ENCODE measurements around the gene SHB. TPM values are rescaled to one million over a fixed set of nuclear protein-coding genes. Genes with fewer than 3 reads are reported as not detected.

SHB gene
- total and polyA plus RNA-seq, 2 experiments from 2014 or later, result 20.8 to 48.3 TPM

DNA sequence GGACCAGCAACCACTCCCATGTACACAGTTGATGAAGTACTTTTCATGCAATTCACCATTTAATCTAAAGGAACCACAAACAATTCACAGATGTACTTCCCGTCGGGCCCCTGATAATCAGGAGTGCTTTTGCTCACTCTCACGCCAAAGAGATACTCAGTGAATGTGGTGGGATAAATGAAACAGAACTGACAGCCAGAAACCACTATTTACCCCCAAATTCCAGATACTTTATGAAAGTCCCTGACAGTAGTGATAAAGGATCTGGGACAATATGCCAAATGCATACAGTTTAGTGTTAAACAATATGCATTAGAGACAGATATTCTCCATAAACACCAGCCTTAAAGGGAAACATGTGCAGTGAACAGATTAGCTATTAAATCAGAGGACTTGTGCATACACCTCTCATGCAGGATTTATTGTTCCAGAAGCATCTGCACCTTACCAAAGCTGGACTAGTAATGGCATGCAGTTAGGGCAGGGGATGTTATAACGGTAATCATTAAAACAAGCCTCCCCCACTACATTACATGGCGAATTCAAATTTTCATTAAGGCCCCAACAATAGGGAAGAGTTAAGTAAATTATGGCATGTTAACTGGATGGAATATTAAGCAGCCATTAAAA, 91.1 kb downstream of the SHB start:
- no peaks in the 10 kb centered on the region for H3K36me3 ChIP-seq (replicated peaks; ENCODE audit: insufficient read depth, low read depth)
- no peak for TF ChIP-seq EZH2phosphoT487 (IDR thresholded peaks at IDR 0.05; ENCODE audit: low read depth, severe bottlenecking, unreplicated experiment)
- no peak for TF ChIP-seq EZH2 (IDR thresholded peaks at IDR 0.05; ENCODE audit: borderline replicate concordance)
- TF ChIP-seq, protein P1, sequence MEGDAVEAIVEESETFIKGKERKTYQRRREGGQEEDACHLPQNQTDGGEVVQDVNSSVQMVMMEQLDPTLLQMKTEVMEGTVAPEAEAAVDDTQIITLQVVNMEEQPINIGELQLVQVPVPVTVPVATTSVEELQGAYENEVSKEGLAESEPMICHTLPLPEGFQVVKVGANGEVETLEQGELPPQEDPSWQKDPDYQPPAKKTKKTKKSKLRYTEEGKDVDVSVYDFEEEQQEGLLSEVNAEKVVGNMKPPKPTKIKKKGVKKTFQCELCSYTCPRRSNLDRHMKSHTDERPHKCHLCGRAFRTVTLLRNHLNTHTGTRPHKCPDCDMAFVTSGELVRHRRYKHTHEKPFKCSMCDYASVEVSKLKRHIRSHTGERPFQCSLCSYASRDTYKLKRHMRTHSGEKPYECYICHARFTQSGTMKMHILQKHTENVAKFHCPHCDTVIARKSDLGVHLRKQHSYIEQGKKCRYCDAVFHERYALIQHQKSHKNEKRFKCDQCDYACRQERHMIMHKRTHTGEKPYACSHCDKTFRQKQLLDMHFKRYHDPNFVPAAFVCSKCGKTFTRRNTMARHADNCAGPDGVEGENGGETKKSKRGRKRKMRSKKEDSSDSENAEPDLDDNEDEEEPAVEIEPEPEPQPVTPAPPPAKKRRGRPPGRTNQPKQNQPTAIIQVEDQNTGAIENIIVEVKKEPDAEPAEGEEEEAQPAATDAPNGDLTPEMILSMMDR (IDR thresholded peaks at IDR 0.05; ENCODE audit: poor library complexity), result no peak
- H3K27me3 ChIP-seq, result no peaks in the 10 kb centered on the region
- peaks cover 39% of the 10 kb centered on the region for H3K79me2 ChIP-seq
- peak overlapping the region; percentile 57 for H3K27ac ChIP-seq
- H4K20me1 ChIP-seq (ENCODE audit: insufficient read depth, poor library complexity, severe bottlenecking), result no peaks in the 10 kb centered on the region
- no peak overlapping the region for H2AFZ ChIP-seq
- DNase-seq (ENCODE audit: low spot score), result no peak
- no peaks in the 10 kb centered on the region for H3K9me2 ChIP-seq (replicated peaks; ENCODE audit: insufficient read depth)
- H3K4me1 ChIP-seq (ENCODE audit: insufficient read depth), result peaks cover 24% of the 10 kb centered on the region
- H3K4me2 ChIP-seq, result no peak overlapping the region
- H3K4me3 ChIP-seq, result no peak overlapping the region
- no peaks in the 10 kb centered on the region for H3K9me3 ChIP-seq (ENCODE audit: low read depth)
- 69% methylated on average over 5 of the region's 5 CpGs for WGBS (ENCODE audit: low lambda C conversion rate, missing lambda C conversion rate)

DNA sequence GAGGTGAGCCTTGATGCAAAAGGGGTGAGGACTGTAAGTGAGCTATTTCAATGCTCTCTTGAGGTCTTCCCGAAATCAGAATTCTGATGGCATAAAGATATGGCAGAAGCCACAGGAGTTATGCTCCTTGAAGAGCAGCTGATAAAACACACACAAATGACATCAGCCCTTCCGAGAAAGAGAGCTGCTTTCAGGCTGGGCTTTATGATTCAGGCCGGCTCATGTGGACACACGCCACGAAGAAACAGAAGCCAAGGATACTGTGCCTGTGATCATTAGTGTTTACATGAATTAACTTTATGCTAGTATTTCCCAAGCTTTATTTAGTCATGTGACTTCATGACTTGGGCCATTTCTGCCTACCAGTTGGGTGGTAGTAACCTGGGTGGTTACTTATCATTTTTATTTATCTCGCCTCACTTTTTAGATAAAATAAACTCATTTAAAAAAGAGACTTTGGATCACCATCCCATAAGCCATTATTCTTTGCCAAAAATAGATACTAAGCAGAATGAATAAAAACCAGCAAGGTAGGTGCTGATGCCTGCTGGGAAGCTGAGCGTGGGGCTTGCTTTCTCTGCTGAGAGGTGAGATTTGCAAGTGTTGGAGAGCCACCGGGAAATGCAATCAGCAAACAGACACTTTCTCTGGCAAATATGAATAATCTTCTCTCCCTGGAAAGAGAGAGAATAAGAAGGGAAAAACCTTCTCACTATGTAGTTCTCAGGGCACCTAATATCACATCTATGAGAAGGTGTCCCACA, 92.1 kb downstream of the SHB start:
- H3K36me3 ChIP-seq (replicated peaks; ENCODE audit: insufficient read depth, low read depth), result no peaks in the 10 kb centered on the region
- TF ChIP-seq EZH2 (IDR thresholded peaks at IDR 0.05; ENCODE audit: borderline replicate concordance) (no peak), EZH2phosphoT487 (IDR thresholded peaks at IDR 0.05; ENCODE audit: low read depth, severe bottlenecking, unreplicated experiment) (no peak)
- TF ChIP-seq, protein P1 (IDR thresholded peaks at IDR 0.05; ENCODE audit: poor library complexity), result no peak
- H4K20me1 ChIP-seq (ENCODE audit: insufficient read depth, poor library complexity, severe bottlenecking), result no peaks in the 10 kb centered on the region
- no peak overlapping the region for H2AFZ ChIP-seq
- no peaks in the 10 kb centered on the region for H3K9me3 ChIP-seq (ENCODE audit: low read depth)
- WGBS (ENCODE audit: low lambda C conversion rate, missing lambda C conversion rate), result 72% methylated on average over 8 of the region's 8 CpGs
- peak; percentile 71 for DNase-seq (ENCODE audit: low spot score)
- no peak overlapping the region for H3K4me2 ChIP-seq
- H3K4me1 ChIP-seq (ENCODE audit: insufficient read depth), result peaks cover 33% of the 10 kb centered on the region
- no peak overlapping the region for H3K4me3 ChIP-seq
- no peaks in the 10 kb centered on the region for H3K27me3 ChIP-seq
- H3K9me2 ChIP-seq (replicated peaks; ENCODE audit: insufficient read depth), result no peaks in the 10 kb centered on the region
- peaks cover 35% of the 10 kb centered on the region for H3K79me2 ChIP-seq
- peak overlapping the region; percentile 75 for H3K27ac ChIP-seq

DNA sequence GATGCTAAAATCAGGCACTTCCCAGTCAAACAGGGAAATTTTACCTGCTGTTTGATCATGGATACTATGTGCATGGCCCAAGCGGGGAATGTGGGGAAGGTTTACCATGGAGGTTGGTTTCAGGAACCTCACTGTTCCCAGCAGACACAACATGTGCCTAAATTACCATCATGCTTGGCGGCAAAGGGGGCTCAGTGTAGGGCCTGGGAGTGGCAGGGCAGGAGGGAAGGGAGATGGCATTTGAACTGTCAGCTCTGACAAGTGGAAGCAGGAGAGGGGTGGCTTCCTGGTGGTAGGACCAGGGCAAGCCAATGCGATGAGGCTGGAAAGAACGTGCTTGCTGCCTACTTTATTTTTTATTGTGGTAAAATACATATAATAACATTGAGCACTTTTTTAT, 93.4 kb downstream of the SHB start:
- no peaks in the 10 kb centered on the region for H3K36me3 ChIP-seq (replicated peaks; ENCODE audit: insufficient read depth, low read depth)
- no peak for DNase-seq (ENCODE audit: low spot score)
- no peaks in the 10 kb centered on the region for H3K9me3 ChIP-seq (ENCODE audit: low read depth)
- H3K4me3 ChIP-seq, result no peak overlapping the region
- TF ChIP-seq, protein P1 (IDR thresholded peaks at IDR 0.05; ENCODE audit: poor library complexity), result no peak
- TF ChIP-seq EZH2 (IDR thresholded peaks at IDR 0.05; ENCODE audit: borderline replicate concordance) (no peak), EZH2phosphoT487 (IDR thresholded peaks at IDR 0.05; ENCODE audit: low read depth, severe bottlenecking, unreplicated experiment) (no peak)
- H3K9me2 ChIP-seq (replicated peaks; ENCODE audit: insufficient read depth), result no peaks in the 10 kb centered on the region
- peaks cover 38% of the 10 kb centered on the region for H3K79me2 ChIP-seq
- H3K4me1 ChIP-seq (ENCODE audit: insufficient read depth), result peaks cover 35% of the 10 kb centered on the region
- H3K27ac ChIP-seq, result peak overlapping the region; percentile 75
- WGBS (ENCODE audit: low lambda C conversion rate, missing lambda C conversion rate), result 97% methylated on average over 4 of the region's 4 CpGs
- H3K27me3 ChIP-seq, result no peaks in the 10 kb centered on the region
- no peak overlapping the region for H3K4me2 ChIP-seq
- no peaks in the 10 kb centered on the region for H4K20me1 ChIP-seq (ENCODE audit: insufficient read depth, poor library complexity, severe bottlenecking)
- no peak overlapping the region for H2AFZ ChIP-seq
